Measurements from ENCODE around the gene CSNK1D. TPM values are rescaled to one million over a fixed set of nuclear protein-coding genes. Genes with fewer than 3 reads are reported as not detected.

Gene CSNK1D
- total RNA-seq, 4 donors from 2014 or later: 24.6 to 102 (median 57.1) TPM

- Histone ChIP-seq H3K27ac (peak overlapping the region in 1 of 4 donors; percentile 9), H3K27me3 (no peaks in the 10 kb centered on the region), H3K4me3 (no peak overlapping the region), H3K36me3 (peaks cover 0 to 2% (median 0%) of the 10 kb centered on the region in 3 donors), H3K4me1 (peaks cover 19 to 38% (median 20%) of the 10 kb centered on the region in 3 donors), H3K9me3 (no peaks in the 10 kb centered on the region)
- no peak for DNase-seq
- 82 to 83% methylated on average over 4 of the region's 5 CpGs for WGBS, 2 donors
- intact Hi-C loops (cut with DNase I): no loop called here
- TF ChIP-seq POLR2A (IDR thresholded peaks at IDR 0.05) (no peak), CTCF (IDR thresholded peaks at IDR 0.05) (no peak)
Measured at GRCh38 chr17:82276938-82277337, 3.4 kb upstream of the CSNK1D start.

GRCh38 chr17:82275326-82275725 is 1.8 kb upstream of the CSNK1D start:
- H3K4me1 ChIP-seq: peaks cover 21 to 42% (median 27%) of the 10 kb centered on the region in 3 donors
- H3K27me3 ChIP-seq: no peaks in the 10 kb centered on the region
- WGBS, 2 donors: 85 to 92% methylated on average over 13 to 14 of the region's 14 CpGs
- no peaks in the 10 kb centered on the region for H3K9me3 ChIP-seq
- TF ChIP-seq POLR2A (IDR thresholded peaks at IDR 0.05): no peak
- TF ChIP-seq CTCF (IDR thresholded peaks at IDR 0.05): no peak
- H3K27ac ChIP-seq: no peak overlapping the region
- H3K4me3 ChIP-seq: no peak overlapping the region
- H3K36me3 ChIP-seq: peaks cover 0 to 18% (median 0%) of the 10 kb centered on the region in 3 donors
- no peak for DNase-seq
- intact Hi-C loops (cut with DNase I): no loop called here

- Histone ChIP-seq H3K36me3 (peaks cover 0 to 28% (median 0%) of the 10 kb centered on the region in 3 donors), H3K27me3 (no peaks in the 10 kb centered on the region), H3K9me3 (no peaks in the 10 kb centered on the region), H3K4me3 (peak overlapping the region; percentile 94 to 99 (median 96)), H3K27ac (peak overlapping the region; percentile 100), H3K4me1 (peaks cover 26 to 52% (median 37%) of the 10 kb centered on the region in 3 donors)
- TF ChIP-seq POLR2A (IDR thresholded peaks at IDR 0.05) (no peak), CTCF (IDR thresholded peaks at IDR 0.05) (no peak)
- no peak for DNase-seq
- intact Hi-C loops (cut with DNase I): no loop called here
- 62 to 77% methylated on average over 10 to 12 of the region's 27 CpGs for WGBS, 2 donors
Measured at GRCh38 chr17:82274134-82275020, 877 bp upstream of the CSNK1D start.

DNA sequence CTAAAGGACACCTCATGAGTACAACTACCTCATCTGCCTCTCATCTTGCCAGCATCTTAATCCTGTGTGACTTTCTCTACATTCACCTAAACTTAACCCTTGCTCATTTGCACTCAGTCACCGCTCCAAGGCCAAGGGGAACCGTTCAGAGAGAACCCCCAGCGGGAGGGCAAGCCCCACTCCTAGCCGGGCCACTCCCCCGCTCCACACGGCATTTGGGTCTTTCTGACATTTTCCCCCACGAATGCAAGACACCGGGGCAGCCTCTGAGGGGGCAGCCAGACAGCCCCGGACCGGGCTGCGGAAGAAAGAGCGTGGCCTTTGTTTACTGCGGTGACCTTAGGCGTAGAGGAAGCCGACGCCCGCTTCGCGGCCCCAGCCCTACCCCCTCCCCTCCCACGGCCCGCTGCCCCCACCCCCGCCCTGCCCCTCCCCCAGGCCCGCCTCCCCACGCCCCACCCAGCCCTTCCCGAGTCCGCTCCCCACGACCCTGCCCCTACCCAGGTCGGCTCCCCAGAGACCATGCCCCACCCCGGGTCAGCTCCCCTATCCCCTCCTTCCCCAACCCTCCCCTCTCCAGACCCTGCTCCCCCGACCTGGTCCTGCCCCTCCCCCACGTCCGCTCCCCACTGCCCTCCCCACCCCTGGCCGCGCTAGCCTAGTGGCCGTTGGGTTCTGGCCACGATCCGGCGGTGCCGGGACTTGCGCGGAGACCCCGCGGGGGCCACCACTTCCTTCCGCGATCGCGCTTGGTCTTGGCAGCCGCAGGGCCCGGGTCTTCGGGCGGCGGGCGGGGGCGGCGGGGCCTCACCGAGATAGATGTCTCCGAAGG is 789 bp downstream of the CSNK1D start:
- peaks cover 36 to 68% (median 53%) of the 10 kb centered on the region in 3 donors for H3K4me1 ChIP-seq
- no peak for TF ChIP-seq CTCF (IDR thresholded peaks at IDR 0.05)
- no peak for TF ChIP-seq POLR2A (IDR thresholded peaks at IDR 0.05)
- WGBS, 2 donors: 0 to 2% methylated on average over 6 to 12 of the region's 57 CpGs
- DNase-seq: no peak
- intact Hi-C loops (cut with DNase I): no loop called here
- H3K36me3 ChIP-seq: peaks cover 0 to 35% (median 0%) of the 10 kb centered on the region in 3 donors
- no peaks in the 10 kb centered on the region for H3K27me3 ChIP-seq
- H3K4me3 ChIP-seq: peak overlapping the region; percentile 94 to 99 (median 96)
- H3K9me3 ChIP-seq: no peaks in the 10 kb centered on the region
- peak overlapping the region; percentile 100 for H3K27ac ChIP-seq
